Neural cell (in vitro differentiated cells): ENCODE results near the gene PTDSS2. TPM values are rescaled to one million over a fixed set of nuclear protein-coding genes. Genes with fewer than 3 reads are reported as not detected.

Experiments
- H2AFZ ChIP-seq: fragments of 200-600, 300-800 bp; sonication (generic), shearing (Covaris generic); 2 replicates; pipeline ENCODE4 v1.6.0; 2014; ENCODE audit warnings: low read depth, mild to moderate bottlenecking, antibody characterized with exemption, low read length, moderate library complexity
- H3F3A ChIP-seq: fragments of 200-600 bp; shearing (Covaris generic); 2 replicates; pipeline ENCODE4 v1.6.1; 2016; ENCODE audit warnings: mild to moderate bottlenecking, moderate library complexity, mixed read lengths, antibody characterized with exemption, low read length; ENCODE audit not compliant: insufficient read depth, poor library complexity, severe bottlenecking
- H3K27ac ChIP-seq: fragments of 200-600, 300-800 bp; sonication (generic), shearing (Covaris generic); 2 replicates; pipeline ENCODE4 v1.5.1; 2014; ENCODE audit warnings: mild to moderate bottlenecking, low read length, moderate library complexity
- H3K27me3 ChIP-seq: fragments of 300-800, 200-600 bp; sonication (generic), shearing (Covaris generic); 2 replicates; pipeline ENCODE4 v1.6.0; 2014; ENCODE audit warnings: mild to moderate bottlenecking, low read depth, low read length, moderate library complexity; ENCODE audit not compliant: insufficient read depth
- H3K36me3 ChIP-seq: fragments of 300-800, 200-600 bp; sonication (generic), shearing (Covaris generic); 2 replicates; pipeline ENCODE4 v1.5.1; 2014; ENCODE audit warnings: mild to moderate bottlenecking, antibody characterized with exemption, low read length, moderate library complexity; ENCODE audit not compliant: insufficient read depth
- H3K4me2 ChIP-seq: fragments of 300-800, 200-600 bp; sonication (generic), shearing (Covaris generic); 2 replicates; pipeline ENCODE4 v1.6.0; 2014; ENCODE audit warnings: mild to moderate bottlenecking, low read length
- H3K4me3 ChIP-seq: fragments of 300-800, 200-600 bp; sonication (generic), shearing (Covaris generic); 2 replicates; pipeline ENCODE4 v1.5.1; 2014; ENCODE audit warnings: mild to moderate bottlenecking, low read length, moderate library complexity
- H3K79me2 ChIP-seq: fragments of 200-600 bp; shearing (Covaris generic); replicated peaks from 2 replicates; pipeline ENCODE4 v1.6.0; 2014; ENCODE audit warnings: mild to moderate bottlenecking, low read length, moderate library complexity; ENCODE audit not compliant: insufficient read depth
- H3K9ac ChIP-seq: fragments of 300-800, 200-600 bp; sonication (generic), shearing (Covaris generic); 2 replicates; pipeline ENCODE4 v1.6.1; 2016; ENCODE audit warnings: mild to moderate bottlenecking, low read length, mixed read lengths
- H3K9me2 ChIP-seq: fragments of 200-600 bp; shearing (Covaris generic); 2 replicates; pipeline ENCODE4 v1.6.1; 2016; ENCODE audit warnings: mild to moderate bottlenecking, low read length, mixed read lengths; ENCODE audit not compliant: insufficient read depth
- H3K9me3 ChIP-seq: fragments of 200-600, 300-800 bp; sonication (generic), shearing (Covaris generic); 2 replicates; pipeline ENCODE4 v1.6.1; 2016; ENCODE audit warnings: mild to moderate bottlenecking, mixed run types, low read length, moderate library complexity, mixed read lengths
- H4K20me1 ChIP-seq: fragments of 200-600 bp; shearing (Covaris generic); 2 replicates; pipeline ENCODE4 v1.6.1; 2016; ENCODE audit warnings: mild to moderate bottlenecking, mixed run types; ENCODE audit not compliant: insufficient read depth
- EP300 ChIP-seq: fragments of 450-650 bp; conservative IDR thresholded peaks from 2 replicates; pipeline ENCODE4 v1.6.1; 2014; ENCODE audit warnings: antibody characterized with exemption, mild to moderate bottlenecking, moderate library complexity; ENCODE audit not compliant: poor library complexity, severe bottlenecking
- EZH2 ChIP-seq: fragments of 200-600, 300-800 bp; shearing (Covaris generic), sonication (generic); IDR thresholded peaks from 2 replicates; pipeline ENCODE4 v1.6.1; 2014; ENCODE audit warnings: antibody characterized with exemption, low read length, borderline replicate concordance, mild to moderate bottlenecking; ENCODE audit not compliant: insufficient read depth, poor library complexity, severe bottlenecking
- MXI1 ChIP-seq: fragments of 450-650 bp; conservative IDR thresholded peaks from 2 replicates; pipeline ENCODE4 v1.6.1; 2014; ENCODE audit warnings: antibody characterized with exemption, mild to moderate bottlenecking; ENCODE audit not compliant: poor library complexity, severe bottlenecking
- POLR2AphosphoS5 ChIP-seq: IDR thresholded peaks from 2 replicates; pipeline ENCODE4 v1.6.1; 2012
- RAD21 ChIP-seq: fragments of 450-650 bp; conservative IDR thresholded peaks from 2 replicates; pipeline ENCODE4 v1.6.1; 2014; ENCODE audit warnings: antibody characterized with exemption, mild to moderate bottlenecking, moderate library complexity
- SMC3 ChIP-seq: fragments of 450-650 bp; conservative IDR thresholded peaks from 2 replicates; pipeline ENCODE4 v1.6.1; 2014; ENCODE audit warnings: antibody characterized with exemption, mild to moderate bottlenecking, moderate library complexity; ENCODE audit not compliant: poor library complexity
- TAF1 ChIP-seq: IDR thresholded peaks from 2 replicates; pipeline ENCODE4 v1.6.1; 2012; ENCODE audit warnings: low read depth
- polyA plus RNA-seq: library from polyadenylated mRNA; depleted of rRNA; stranded (reverse); fragments of >200 nt; gene quantifications from 2 replicates; pipeline ENCODE4 v1.2.3, GENCODE V29; 2014
- TF ChIP-seq, protein P1 (sequence below): IDR thresholded peaks from 2 replicates; pipeline ENCODE4 v1.6.1; 2012; ENCODE audit warnings: borderline replicate concordance
- TF ChIP-seq, protein P2 (sequence below): fragments of 450-650 bp; IDR thresholded peaks from 2 replicates; pipeline ENCODE4 v1.5.1; 2014; ENCODE audit warnings: antibody characterized with exemption, mild to moderate bottlenecking, moderate library complexity; ENCODE audit not compliant: poor library complexity, severe bottlenecking

Gene PTDSS2
- polyA plus RNA-seq, 1 donor from 2014 or later: 54.3 TPM

DNA sequence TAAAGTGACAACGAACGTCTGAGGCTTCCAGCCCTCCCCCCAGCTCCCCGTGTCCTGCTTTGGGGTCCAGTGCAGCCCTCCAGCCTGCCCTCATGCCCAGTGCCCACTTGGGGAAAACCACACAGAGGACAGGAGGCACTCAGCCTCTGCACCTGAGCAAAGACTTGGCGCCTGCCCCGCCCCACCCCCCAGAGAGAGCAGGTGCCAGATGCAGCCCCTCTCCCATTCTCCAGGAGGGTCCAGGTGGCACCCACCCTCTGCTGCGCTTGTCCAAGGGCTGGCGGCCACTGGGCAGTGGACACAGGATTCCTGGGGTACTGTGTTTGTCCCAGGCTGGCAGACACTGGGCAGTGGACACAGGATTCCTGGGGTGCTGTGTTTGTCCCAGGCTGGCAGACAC, 41.3 kb downstream of the PTDSS2 start:
- H3K9ac ChIP-seq: no peak overlapping the region
- H2AFZ ChIP-seq: no peak overlapping the region
- H3K4me2 ChIP-seq: no peak overlapping the region
- no peaks in the 10 kb centered on the region for H3K79me2 ChIP-seq
- H3F3A ChIP-seq: no peaks in the 10 kb centered on the region
- H3K4me3 ChIP-seq: no peak overlapping the region
- H3K9me3 ChIP-seq: no peaks in the 10 kb centered on the region
- no peaks in the 10 kb centered on the region for H3K9me2 ChIP-seq
- H3K36me3 ChIP-seq: no peaks in the 10 kb centered on the region
- no peak overlapping the region for H3K27ac ChIP-seq
- TF ChIP-seq, protein P1, sequence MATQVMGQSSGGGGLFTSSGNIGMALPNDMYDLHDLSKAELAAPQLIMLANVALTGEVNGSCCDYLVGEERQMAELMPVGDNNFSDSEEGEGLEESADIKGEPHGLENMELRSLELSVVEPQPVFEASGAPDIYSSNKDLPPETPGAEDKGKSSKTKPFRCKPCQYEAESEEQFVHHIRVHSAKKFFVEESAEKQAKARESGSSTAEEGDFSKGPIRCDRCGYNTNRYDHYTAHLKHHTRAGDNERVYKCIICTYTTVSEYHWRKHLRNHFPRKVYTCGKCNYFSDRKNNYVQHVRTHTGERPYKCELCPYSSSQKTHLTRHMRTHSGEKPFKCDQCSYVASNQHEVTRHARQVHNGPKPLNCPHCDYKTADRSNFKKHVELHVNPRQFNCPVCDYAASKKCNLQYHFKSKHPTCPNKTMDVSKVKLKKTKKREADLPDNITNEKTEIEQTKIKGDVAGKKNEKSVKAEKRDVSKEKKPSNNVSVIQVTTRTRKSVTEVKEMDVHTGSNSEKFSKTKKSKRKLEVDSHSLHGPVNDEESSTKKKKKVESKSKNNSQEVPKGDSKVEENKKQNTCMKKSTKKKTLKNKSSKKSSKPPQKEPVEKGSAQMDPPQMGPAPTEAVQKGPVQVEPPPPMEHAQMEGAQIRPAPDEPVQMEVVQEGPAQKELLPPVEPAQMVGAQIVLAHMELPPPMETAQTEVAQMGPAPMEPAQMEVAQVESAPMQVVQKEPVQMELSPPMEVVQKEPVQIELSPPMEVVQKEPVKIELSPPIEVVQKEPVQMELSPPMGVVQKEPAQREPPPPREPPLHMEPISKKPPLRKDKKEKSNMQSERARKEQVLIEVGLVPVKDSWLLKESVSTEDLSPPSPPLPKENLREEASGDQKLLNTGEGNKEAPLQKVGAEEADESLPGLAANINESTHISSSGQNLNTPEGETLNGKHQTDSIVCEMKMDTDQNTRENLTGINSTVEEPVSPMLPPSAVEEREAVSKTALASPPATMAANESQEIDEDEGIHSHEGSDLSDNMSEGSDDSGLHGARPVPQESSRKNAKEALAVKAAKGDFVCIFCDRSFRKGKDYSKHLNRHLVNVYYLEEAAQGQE: no peak
- no peak for TF ChIP-seq MXI1
- no peak for TF ChIP-seq POLR2AphosphoS5
- TF ChIP-seq, protein P2, sequence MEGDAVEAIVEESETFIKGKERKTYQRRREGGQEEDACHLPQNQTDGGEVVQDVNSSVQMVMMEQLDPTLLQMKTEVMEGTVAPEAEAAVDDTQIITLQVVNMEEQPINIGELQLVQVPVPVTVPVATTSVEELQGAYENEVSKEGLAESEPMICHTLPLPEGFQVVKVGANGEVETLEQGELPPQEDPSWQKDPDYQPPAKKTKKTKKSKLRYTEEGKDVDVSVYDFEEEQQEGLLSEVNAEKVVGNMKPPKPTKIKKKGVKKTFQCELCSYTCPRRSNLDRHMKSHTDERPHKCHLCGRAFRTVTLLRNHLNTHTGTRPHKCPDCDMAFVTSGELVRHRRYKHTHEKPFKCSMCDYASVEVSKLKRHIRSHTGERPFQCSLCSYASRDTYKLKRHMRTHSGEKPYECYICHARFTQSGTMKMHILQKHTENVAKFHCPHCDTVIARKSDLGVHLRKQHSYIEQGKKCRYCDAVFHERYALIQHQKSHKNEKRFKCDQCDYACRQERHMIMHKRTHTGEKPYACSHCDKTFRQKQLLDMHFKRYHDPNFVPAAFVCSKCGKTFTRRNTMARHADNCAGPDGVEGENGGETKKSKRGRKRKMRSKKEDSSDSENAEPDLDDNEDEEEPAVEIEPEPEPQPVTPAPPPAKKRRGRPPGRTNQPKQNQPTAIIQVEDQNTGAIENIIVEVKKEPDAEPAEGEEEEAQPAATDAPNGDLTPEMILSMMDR: no peak
- no peak for TF ChIP-seq RAD21
- no peak for TF ChIP-seq TAF1
- no peak for TF ChIP-seq EZH2
- TF ChIP-seq SMC3: no peak
- TF ChIP-seq EP300: no peak
- H4K20me1 ChIP-seq: no peaks in the 10 kb centered on the region
- H3K27me3 ChIP-seq: no peaks in the 10 kb centered on the region

DNA sequence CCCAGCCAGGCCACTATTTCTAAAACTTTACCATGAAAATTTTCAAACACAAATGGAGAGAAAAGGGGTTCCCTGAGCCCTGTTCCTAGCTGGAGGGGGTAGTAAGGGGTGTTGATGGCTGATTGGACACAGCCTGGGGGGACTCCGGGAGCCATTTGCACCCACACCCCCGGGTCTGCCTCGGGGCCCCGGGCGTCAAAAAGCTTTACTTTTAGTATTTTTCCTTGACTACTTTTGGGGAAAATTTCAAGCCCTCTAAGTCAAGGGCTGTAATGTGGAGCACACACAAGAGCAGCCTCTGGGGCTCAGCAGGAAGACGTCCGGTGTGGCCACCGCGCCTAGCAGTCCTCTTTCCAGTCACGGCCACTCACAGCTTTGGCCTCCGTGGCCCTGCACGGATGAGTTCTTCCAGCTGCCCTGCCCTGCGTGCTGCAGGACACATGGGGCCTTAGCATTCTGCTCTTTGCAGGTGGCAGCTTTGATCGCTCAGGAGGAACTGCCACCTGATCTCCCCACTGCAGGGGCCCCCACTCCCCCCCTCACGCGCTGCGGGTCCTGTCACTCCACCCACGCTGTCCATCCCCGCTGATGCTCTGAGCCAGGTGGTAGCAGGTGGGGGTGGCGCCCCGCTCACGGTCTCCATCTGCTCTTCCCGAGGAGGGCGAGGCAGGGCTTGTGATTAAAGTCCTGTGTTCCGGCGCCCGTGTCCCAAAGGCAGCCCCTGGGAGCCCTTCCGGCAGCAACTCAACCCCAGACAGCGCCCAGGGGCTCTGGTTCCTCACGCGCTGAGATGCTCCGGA, 42.5 kb downstream of the PTDSS2 start:
- Histone ChIP-seq H3K27ac (no peak overlapping the region), H3K9me2 (no peaks in the 10 kb centered on the region), H3K79me2 (no peaks in the 10 kb centered on the region), H3F3A (no peaks in the 10 kb centered on the region), H3K9me3 (no peaks in the 10 kb centered on the region), H4K20me1 (no peaks in the 10 kb centered on the region), H3K4me2 (no peak overlapping the region), H3K36me3 (peaks cover under 1% of the 10 kb centered on the region), H2AFZ (no peak overlapping the region), H3K9ac (no peak overlapping the region), H3K4me3 (no peak overlapping the region), H3K27me3 (no peaks in the 10 kb centered on the region)
- TF ChIP-seq TAF1: no peak
- no peak for TF ChIP-seq EZH2
- no peak for TF ChIP-seq MXI1
- no peak for TF ChIP-seq POLR2AphosphoS5
- TF ChIP-seq EP300: no peak
- TF ChIP-seq SMC3: no peak
- TF ChIP-seq, protein P2: no peak
- TF ChIP-seq, protein P1: no peak
